Measurements from ENCODE around the gene RABEP1.

Gene RABEP1

DNA sequence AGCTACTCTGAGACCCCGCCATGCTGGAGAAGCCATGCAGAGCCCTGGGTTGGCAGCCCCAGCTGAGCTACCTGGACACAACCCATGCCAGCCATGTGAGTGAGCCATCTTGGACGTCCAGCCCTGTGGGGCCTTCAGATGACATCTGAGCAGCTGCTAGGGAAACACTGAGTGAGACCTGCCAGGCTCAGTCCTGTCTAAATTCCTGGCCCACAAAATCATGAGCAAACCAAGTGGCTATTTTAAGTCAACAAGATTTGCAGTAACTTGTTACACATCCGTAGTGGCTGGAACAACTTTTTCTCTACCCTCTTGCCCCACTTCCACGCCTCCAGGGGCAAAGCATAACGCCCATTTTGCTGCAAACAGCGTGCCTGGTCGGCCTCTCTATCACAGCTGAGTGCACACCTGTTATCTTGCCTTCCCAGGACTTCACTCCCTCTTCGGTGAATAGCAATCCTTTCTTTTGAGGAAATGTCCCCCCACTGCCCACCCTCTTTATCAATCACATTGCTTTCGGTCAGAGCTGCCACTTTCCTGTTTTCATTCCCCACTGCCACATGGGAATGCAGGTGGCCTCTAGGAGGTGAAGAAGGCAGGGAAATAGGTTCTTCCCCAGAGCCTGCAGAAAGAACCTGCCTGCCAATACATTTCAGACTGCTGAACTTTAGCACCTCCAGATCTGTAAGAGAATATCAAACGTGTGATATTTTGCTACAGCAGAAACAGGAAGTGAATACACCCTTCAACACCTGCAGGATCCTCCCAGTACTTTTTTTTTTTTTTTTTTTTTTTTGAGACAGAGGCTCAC is 40.0 kb upstream of the RABEP1 start:
- no peaks in the 10 kb centered on the region for H3K79me2 ChIP-seq (ENCODE audit: low read length)
- peaks cover 19% of the 10 kb centered on the region for H3K4me1 ChIP-seq (ENCODE audit: low read length)
- no peaks in the 10 kb centered on the region for H4K20me1 ChIP-seq (ENCODE audit: insufficient read depth, low read length)
- H3K27ac ChIP-seq (ENCODE audit: low read length) = peak overlapping the region; percentile 28
- peak overlapping the region; percentile 45; the same call in 1 of the 2 replicates for H2AFZ ChIP-seq (ENCODE audit: low read depth, low read length)
- H3K9me3 ChIP-seq (ENCODE audit: insufficient read depth, low read length) = no peaks in the 10 kb centered on the region
- TF ChIP-seq CTCF (IDR thresholded peaks at IDR 0.05; ENCODE audit: low read depth, low read length) (no peak), EZH2phosphoT487 (IDR thresholded peaks at IDR 0.05; ENCODE audit: low read depth) (no peak)
- H3K36me3 ChIP-seq (replicated peaks; ENCODE audit: low read depth, low read length) = no peaks in the 10 kb centered on the region
- H3K4me2 ChIP-seq (ENCODE audit: low read length) = peak overlapping the region; percentile 57
- no peaks in the 10 kb centered on the region for H3K27me3 ChIP-seq (ENCODE audit: low read depth, low read length)
- no peak overlapping the region for H3K9ac ChIP-seq (ENCODE audit: low read length)
- H3K4me3 ChIP-seq (ENCODE audit: low read length) = no peak overlapping the region

DNA sequence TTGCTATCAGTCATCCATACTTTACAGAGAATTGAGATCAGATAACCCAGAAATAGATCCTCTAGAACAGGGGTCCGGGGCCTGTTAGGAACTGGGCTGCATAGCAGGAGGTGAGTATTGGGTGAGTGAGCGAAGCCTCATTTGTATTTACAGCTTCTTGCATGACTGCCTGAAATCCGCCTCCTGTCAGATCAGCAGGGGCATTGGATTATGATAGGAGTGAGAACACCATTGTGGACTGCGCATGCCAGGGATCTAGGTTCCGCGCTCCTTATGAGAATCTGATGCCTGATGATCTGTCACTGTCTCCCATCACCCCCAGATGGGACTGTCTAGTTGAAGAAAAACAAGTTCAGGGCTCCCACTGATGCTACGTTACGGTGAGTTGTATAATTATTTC is 34.5 kb upstream of the RABEP1 start:
- no peaks in the 10 kb centered on the region for H3K36me3 ChIP-seq (replicated peaks; ENCODE audit: low read depth, low read length)
- TF ChIP-seq EZH2phosphoT487 (IDR thresholded peaks at IDR 0.05; ENCODE audit: low read depth) = no peak
- TF ChIP-seq CTCF (IDR thresholded peaks at IDR 0.05; ENCODE audit: low read depth, low read length) = no peak

DNA sequence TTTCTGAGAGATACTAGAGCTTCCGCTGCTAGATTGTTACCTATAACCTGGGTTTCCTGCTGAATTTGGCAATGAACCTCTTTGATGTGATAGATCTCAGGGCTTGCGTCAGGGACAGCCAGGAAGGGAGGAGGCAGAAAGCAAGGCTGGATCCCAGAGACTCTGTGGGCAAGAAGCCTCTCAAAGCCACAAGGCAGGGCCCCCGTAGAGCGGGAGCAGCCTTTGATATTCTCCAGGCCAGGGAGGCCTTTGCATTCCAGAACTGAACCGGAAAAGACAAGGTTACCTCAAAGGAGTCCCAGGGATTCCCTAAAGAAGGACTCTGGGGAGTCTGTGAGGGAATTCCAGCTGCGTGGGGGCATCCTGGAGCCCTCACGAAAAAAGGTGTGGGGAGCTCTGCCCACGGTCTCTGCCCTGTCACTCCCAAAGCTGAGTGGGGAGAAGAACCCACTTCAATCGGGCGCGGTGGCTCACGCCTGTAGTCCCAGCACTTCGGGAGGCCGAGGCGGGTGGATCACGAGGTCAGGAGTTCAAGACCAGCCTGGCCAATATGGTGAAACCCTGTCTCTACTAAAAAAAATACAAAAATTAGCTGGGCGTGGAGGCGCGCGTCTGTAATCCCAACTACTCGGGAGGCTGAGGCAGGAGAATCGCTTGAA is 33.1 kb upstream of the RABEP1 start:
- no peak overlapping the region for H2AFZ ChIP-seq (ENCODE audit: low read depth, low read length)
- no peaks in the 10 kb centered on the region for H3K79me2 ChIP-seq (ENCODE audit: low read length)
- H3K4me3 ChIP-seq (ENCODE audit: low read length) = no peak overlapping the region
- no peaks in the 10 kb centered on the region for H3K27me3 ChIP-seq (ENCODE audit: low read depth, low read length)
- no peaks in the 10 kb centered on the region for H4K20me1 ChIP-seq (ENCODE audit: insufficient read depth, low read length)
- no peak overlapping the region for H3K9ac ChIP-seq (ENCODE audit: low read length)
- no peaks in the 10 kb centered on the region for H3K36me3 ChIP-seq (replicated peaks; ENCODE audit: low read depth, low read length)
- no peaks in the 10 kb centered on the region for H3K4me1 ChIP-seq (ENCODE audit: low read length)
- H3K4me2 ChIP-seq (ENCODE audit: low read length) = no peak overlapping the region
- no peaks in the 10 kb centered on the region for H3K9me3 ChIP-seq (ENCODE audit: insufficient read depth, low read length)
- H3K27ac ChIP-seq (ENCODE audit: low read length) = no peak overlapping the region
- TF ChIP-seq EZH2phosphoT487 (IDR thresholded peaks at IDR 0.05; ENCODE audit: low read depth) (no peak), CTCF (IDR thresholded peaks at IDR 0.05; ENCODE audit: low read depth, low read length) (no peak)

More for the DNA sequence above, 34.5 kb upstream of the RABEP1 start:
- Histone ChIP-seq H3K27me3 (ENCODE audit: low read depth, low read length) (no peaks in the 10 kb centered on the region), H3K9me3 (ENCODE audit: insufficient read depth, low read length) (no peaks in the 10 kb centered on the region), H3K4me3 (ENCODE audit: low read length) (no peak overlapping the region), H2AFZ (ENCODE audit: low read depth, low read length) (no peak overlapping the region), H3K79me2 (ENCODE audit: low read length) (no peaks in the 10 kb centered on the region), H3K27ac (ENCODE audit: low read length) (no peak overlapping the region), H3K4me2 (ENCODE audit: low read length) (no peak overlapping the region), H3K4me1 (ENCODE audit: low read length) (peaks cover 7% of the 10 kb centered on the region), H3K9ac (ENCODE audit: low read length) (no peak overlapping the region), H4K20me1 (ENCODE audit: insufficient read depth, low read length) (no peaks in the 10 kb centered on the region)

DNA sequence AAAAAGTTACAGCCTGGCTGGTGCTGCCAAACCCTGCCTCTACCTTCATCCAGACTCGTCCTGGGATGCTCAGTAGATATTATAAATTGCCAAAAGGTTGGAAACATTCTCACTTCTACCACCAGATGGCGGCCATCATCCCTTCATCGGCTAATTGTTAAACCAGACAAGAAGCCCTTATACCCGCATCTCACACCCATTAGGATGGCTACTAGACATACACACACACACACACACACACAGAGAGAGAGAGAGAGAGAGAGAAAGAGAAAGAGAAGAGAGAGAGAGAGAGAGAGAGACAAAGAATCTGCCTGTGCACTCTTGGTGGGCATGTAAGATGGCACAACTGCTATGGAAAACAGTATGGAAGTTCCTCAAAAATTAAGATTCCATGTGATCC is 32.5 kb upstream of the RABEP1 start:
- TF ChIP-seq CTCF (IDR thresholded peaks at IDR 0.05; ENCODE audit: low read depth, low read length) (peak; percentile 52), EZH2phosphoT487 (IDR thresholded peaks at IDR 0.05; ENCODE audit: low read depth) (no peak)
- H2AFZ ChIP-seq (ENCODE audit: low read depth, low read length) = peak overlapping the region; percentile 74; the same call in 1 of the 2 replicates
- no peak overlapping the region for H3K4me3 ChIP-seq (ENCODE audit: low read length)
- no peak overlapping the region for H3K9ac ChIP-seq (ENCODE audit: low read length)
- no peaks in the 10 kb centered on the region for H3K9me3 ChIP-seq (ENCODE audit: insufficient read depth, low read length)
- H3K27me3 ChIP-seq (ENCODE audit: low read depth, low read length) = no peaks in the 10 kb centered on the region
- H3K79me2 ChIP-seq (ENCODE audit: low read length) = no peaks in the 10 kb centered on the region
- peak overlapping the region; percentile 28; the same call in 1 of the 2 replicates for H3K4me2 ChIP-seq (ENCODE audit: low read length)
- H3K27ac ChIP-seq (ENCODE audit: low read length) = no peak overlapping the region
- H3K36me3 ChIP-seq (replicated peaks; ENCODE audit: low read depth, low read length) = no peaks in the 10 kb centered on the region
- no peaks in the 10 kb centered on the region for H3K4me1 ChIP-seq (ENCODE audit: low read length)
- no peaks in the 10 kb centered on the region for H4K20me1 ChIP-seq (ENCODE audit: insufficient read depth, low read length)

Data from OCI-LY3 (cell line).